ENCODE results near the gene PPRC1.

Gene PPRC1

GRCh38 chr10:102117391-102118159 lies 15.3 kb upstream of the PPRC1 start:
- DNase-seq (ENCODE audit: insufficient read length, low spot score) (no peak), FAIRE-seq (peak; percentile 93)
- TF ChIP-seq SPI1 (IDR thresholded peaks at IDR 0.05; ENCODE audit: low read depth, low read length) (no peak), TAF1 (IDR thresholded peaks at IDR 0.05; ENCODE audit: low read depth, low read length) (no peak), POLR2A (IDR thresholded peaks at IDR 0.05; ENCODE audit: low read depth, low read length) (peak; percentile 52; the same call in 1 of the 2 replicates), PAX5 (IDR thresholded peaks at IDR 0.05; ENCODE audit: insufficient read depth, low read length, severe bottlenecking) (no peak), POLR2AphosphoS5 (IDR thresholded peaks at IDR 0.05; ENCODE audit: low read depth, low read length) (peak; percentile 60), POU2F2 (IDR thresholded peaks at IDR 0.05; ENCODE audit: low read depth, low read length) (no peak)

- DNase-seq (ENCODE audit: insufficient read length, low spot score) (no peak), FAIRE-seq (no peak)
- no peak for TF ChIP-seq POLR2AphosphoS5 (IDR thresholded peaks at IDR 0.05; ENCODE audit: low read depth, low read length)
- TF ChIP-seq POLR2A (IDR thresholded peaks at IDR 0.05; ENCODE audit: low read depth, low read length), result no peak
- no peak for TF ChIP-seq TAF1 (IDR thresholded peaks at IDR 0.05; ENCODE audit: low read depth, low read length)
- no peak for TF ChIP-seq SPI1 (IDR thresholded peaks at IDR 0.05; ENCODE audit: low read depth, low read length)
These were observed 14.0 kb upstream of the PPRC1 start for GRCh38 chr10:102118867-102119266.

- FAIRE-seq (peak; percentile 73), DNase-seq (ENCODE audit: insufficient read length, low spot score) (no peak)
- TF ChIP-seq POU2F2 (IDR thresholded peaks at IDR 0.05; ENCODE audit: low read depth, low read length) (no peak), SPI1 (IDR thresholded peaks at IDR 0.05; ENCODE audit: low read depth, low read length) (no peak), POLR2A (IDR thresholded peaks at IDR 0.05; ENCODE audit: low read depth, low read length) (0 out of 2 replicates have a peak, but pooled peaks have one; percentile 1), POLR2AphosphoS5 (IDR thresholded peaks at IDR 0.05; ENCODE audit: low read depth, low read length) (no peak)
These were observed 13.3 kb upstream of the PPRC1 start for GRCh38 chr10:102119417-102120141.

GRCh38 chr10:102120142-102120990 lies 12.5 kb upstream of the PPRC1 start, which contains the start of gene LDB1:
TSS of gene LDB1 (minus strand) at chr10:102120368. CDS start at chr10:102120110, 258 bp downstream.
- FAIRE-seq (peak; percentile 92), DNase-seq (ENCODE audit: insufficient read length, low spot score) (peak; percentile 79)
- TF ChIP-seq PAX5 (IDR thresholded peaks at IDR 0.05; ENCODE audit: insufficient read depth, low read length, severe bottlenecking) (no peak), TAF1 (IDR thresholded peaks at IDR 0.05; ENCODE audit: low read depth, low read length) (no peak; the same call in 1 of the 2 replicates), SPI1 (IDR thresholded peaks at IDR 0.05; ENCODE audit: low read depth, low read length) (no peak), POLR2A (IDR thresholded peaks at IDR 0.05; ENCODE audit: low read depth, low read length) (peak; percentile 53), POLR2AphosphoS5 (IDR thresholded peaks at IDR 0.05; ENCODE audit: low read depth, low read length) (peak; percentile 56; the same call in 1 of the 2 replicates), POU2F2 (IDR thresholded peaks at IDR 0.05; ENCODE audit: low read depth, low read length) (peak; percentile 86; the same call in 1 of the 2 replicates)

GRCh38 chr10:102120991-102121738 lies 11.7 kb upstream of the PPRC1 start:
- FAIRE-seq, result peak; percentile 20
- DNase-seq (ENCODE audit: insufficient read length, low spot score), result no peak

GRCh38 chr10:102121739-102122372 lies 11.0 kb upstream of the PPRC1 start:
- TF ChIP-seq PAX5 (IDR thresholded peaks at IDR 0.05; ENCODE audit: insufficient read depth, low read length, severe bottlenecking), result no peak
- TF ChIP-seq POLR2A (IDR thresholded peaks at IDR 0.05; ENCODE audit: low read depth, low read length), result no peak
- TF ChIP-seq TAF1 (IDR thresholded peaks at IDR 0.05; ENCODE audit: low read depth, low read length), result no peak
- no peak for TF ChIP-seq SPI1 (IDR thresholded peaks at IDR 0.05; ENCODE audit: low read depth, low read length)
- TF ChIP-seq POU2F2 (IDR thresholded peaks at IDR 0.05; ENCODE audit: low read depth, low read length), result no peak
- TF ChIP-seq POLR2AphosphoS5 (IDR thresholded peaks at IDR 0.05; ENCODE audit: low read depth, low read length), result no peak
- FAIRE-seq (peak; percentile 65), DNase-seq (ENCODE audit: insufficient read length, low spot score) (no peak)

More at GRCh38 chr10:102120991-102121738, 11.7 kb upstream of the PPRC1 start:
- TF ChIP-seq POLR2AphosphoS5 (IDR thresholded peaks at IDR 0.05; ENCODE audit: low read depth, low read length) (no peak), POLR2A (IDR thresholded peaks at IDR 0.05; ENCODE audit: low read depth, low read length) (no peak), POU2F2 (IDR thresholded peaks at IDR 0.05; ENCODE audit: low read depth, low read length) (no peak), TAF1 (IDR thresholded peaks at IDR 0.05; ENCODE audit: low read depth, low read length) (no peak), PAX5 (IDR thresholded peaks at IDR 0.05; ENCODE audit: insufficient read depth, low read length, severe bottlenecking) (no peak), SPI1 (IDR thresholded peaks at IDR 0.05; ENCODE audit: low read depth, low read length) (no peak)

GRCh38 chr10:102122450-102122849 lies 10.4 kb upstream of the PPRC1 start:
- no peak for DNase-seq (ENCODE audit: insufficient read length, low spot score)
- FAIRE-seq, result no peak
- TF ChIP-seq POU2F2 (IDR thresholded peaks at IDR 0.05; ENCODE audit: low read depth, low read length) (no peak), PAX5 (IDR thresholded peaks at IDR 0.05; ENCODE audit: insufficient read depth, low read length, severe bottlenecking) (no peak), POLR2AphosphoS5 (IDR thresholded peaks at IDR 0.05; ENCODE audit: low read depth, low read length) (no peak), TAF1 (IDR thresholded peaks at IDR 0.05; ENCODE audit: low read depth, low read length) (no peak), POLR2A (IDR thresholded peaks at IDR 0.05; ENCODE audit: low read depth, low read length) (no peak), SPI1 (IDR thresholded peaks at IDR 0.05; ENCODE audit: low read depth, low read length) (no peak)

GRCh38 chr10:102123223-102123622 lies 9.6 kb upstream of the PPRC1 start:
- FAIRE-seq, result no peak
- no peak for DNase-seq (ENCODE audit: insufficient read length, low spot score)
- TF ChIP-seq PAX5 (IDR thresholded peaks at IDR 0.05; ENCODE audit: insufficient read depth, low read length, severe bottlenecking) (no peak), POLR2A (IDR thresholded peaks at IDR 0.05; ENCODE audit: low read depth, low read length) (no peak), POLR2AphosphoS5 (IDR thresholded peaks at IDR 0.05; ENCODE audit: low read depth, low read length) (no peak), TAF1 (IDR thresholded peaks at IDR 0.05; ENCODE audit: low read depth, low read length) (no peak), SPI1 (IDR thresholded peaks at IDR 0.05; ENCODE audit: low read depth, low read length) (no peak), POU2F2 (IDR thresholded peaks at IDR 0.05; ENCODE audit: low read depth, low read length) (no peak)
